A549 (cell line): Measurements from ENCODE around the gene ZBTB46.

ENCODE experiments used
- JUN ChIP-seq, 2 experiments: fragments of >200 bp; sonication (Bioruptor Twin); formaldehyde crosslinking; IDR thresholded peaks; 2 replicates in 1 of 2; 3 replicates in 1 of 2; pipeline ENCODE4 v1.6.1; 2016 to 2017
- KDM1A ChIP-seq: fragments of 200-600 bp; sonication (generic); IDR thresholded peaks from 2 replicates; pipeline ENCODE4 v1.6.1; 2016; ENCODE audit warnings: low read depth, mild to moderate bottlenecking
- MAZ ChIP-seq: fragments of 150-350 bp; IDR thresholded peaks from 2 replicates; pipeline ENCODE4 v1.6.1; 2014; ENCODE audit warnings: antibody characterized with exemption, low read depth, low read length, borderline replicate concordance
- MYC ChIP-seq: IDR thresholded peaks from 2 replicates; pipeline ENCODE4 v1.6.1; 2012; ENCODE audit warnings: mild to moderate bottlenecking, inconsistent platforms, low read length, improper control_type of control experiment, borderline replicate concordance
- PHF8 ChIP-seq: fragments of 200-600 bp; sonication (generic); IDR thresholded peaks from 2 replicates; pipeline ENCODE4 v1.6.1; 2016; ENCODE audit warnings: low read depth, mild to moderate bottlenecking, antibody characterized with exemption, moderate library complexity, borderline replicate concordance
- RAD21 ChIP-seq, 2 experiments: fragments of >200 bp in 1 of 2; sonication (Bioruptor Twin) in 1 of 2; formaldehyde crosslinking in 1 of 2; IDR thresholded peaks in 1 of 2; conservative IDR thresholded peaks in 1 of 2; 2 replicates in 1 of 2; 3 replicates in 1 of 2; pipeline ENCODE4 v1.6.1; 2012 to 2018; ENCODE audit warnings: inconsistent platforms in 1 of 2
- SREBF2 ChIP-seq: fragments of 450-650 bp; IDR thresholded peaks from 2 replicates; pipeline ENCODE4 v1.6.1; 2014; ENCODE audit warnings: mild to moderate bottlenecking, moderate library complexity
- TF ChIP-seq, protein P1 (sequence below): fragments of >200 bp; sonication (Bioruptor Twin); formaldehyde crosslinking; IDR thresholded peaks from 3 replicates; pipeline ENCODE4 v1.5.1; 2016
- TF ChIP-seq, protein P2 (sequence below): fragments of 250-450 bp; sonication (Bioruptor Pico); IDR thresholded peaks from 2 replicates; pipeline ENCODE4 v1.5.0; 2021; ENCODE audit warnings: mild to moderate bottlenecking, moderate library complexity, borderline replicate concordance

DNA sequence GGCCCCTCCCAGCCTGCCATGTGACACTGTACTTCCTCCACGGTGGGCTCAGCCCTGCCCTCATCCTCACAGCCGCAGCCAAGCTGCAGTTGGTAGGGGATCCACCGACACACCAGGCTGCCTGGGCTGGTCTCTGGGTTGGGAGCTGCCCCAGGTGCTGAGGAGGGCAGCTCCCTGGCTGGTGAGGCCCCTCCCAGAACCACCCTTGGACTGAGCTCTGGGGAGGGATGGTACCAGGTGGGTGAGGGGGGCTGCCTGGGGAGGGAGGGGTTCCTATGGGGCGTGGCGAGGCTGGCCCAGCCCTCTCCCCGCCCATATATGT lies 134.8 kb downstream of the ZBTB46 start:
- TF ChIP-seq RAD21 (conservative IDR thresholded peaks at IDR 0.05 in 1 of 2, IDR thresholded peaks at IDR 0.05 in 1 of 2): no peak
- TF ChIP-seq PHF8: no peak
- no peak for TF ChIP-seq SREBF2
- TF ChIP-seq, protein P1, sequence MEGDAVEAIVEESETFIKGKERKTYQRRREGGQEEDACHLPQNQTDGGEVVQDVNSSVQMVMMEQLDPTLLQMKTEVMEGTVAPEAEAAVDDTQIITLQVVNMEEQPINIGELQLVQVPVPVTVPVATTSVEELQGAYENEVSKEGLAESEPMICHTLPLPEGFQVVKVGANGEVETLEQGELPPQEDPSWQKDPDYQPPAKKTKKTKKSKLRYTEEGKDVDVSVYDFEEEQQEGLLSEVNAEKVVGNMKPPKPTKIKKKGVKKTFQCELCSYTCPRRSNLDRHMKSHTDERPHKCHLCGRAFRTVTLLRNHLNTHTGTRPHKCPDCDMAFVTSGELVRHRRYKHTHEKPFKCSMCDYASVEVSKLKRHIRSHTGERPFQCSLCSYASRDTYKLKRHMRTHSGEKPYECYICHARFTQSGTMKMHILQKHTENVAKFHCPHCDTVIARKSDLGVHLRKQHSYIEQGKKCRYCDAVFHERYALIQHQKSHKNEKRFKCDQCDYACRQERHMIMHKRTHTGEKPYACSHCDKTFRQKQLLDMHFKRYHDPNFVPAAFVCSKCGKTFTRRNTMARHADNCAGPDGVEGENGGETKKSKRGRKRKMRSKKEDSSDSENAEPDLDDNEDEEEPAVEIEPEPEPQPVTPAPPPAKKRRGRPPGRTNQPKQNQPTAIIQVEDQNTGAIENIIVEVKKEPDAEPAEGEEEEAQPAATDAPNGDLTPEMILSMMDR: no peak
- TF ChIP-seq MYC: no peak
- TF ChIP-seq MAZ: no peak
- no peak for TF ChIP-seq JUN (IDR thresholded peaks at IDR 0.05)
- no peak for TF ChIP-seq KDM1A
- TF ChIP-seq, protein P2, sequence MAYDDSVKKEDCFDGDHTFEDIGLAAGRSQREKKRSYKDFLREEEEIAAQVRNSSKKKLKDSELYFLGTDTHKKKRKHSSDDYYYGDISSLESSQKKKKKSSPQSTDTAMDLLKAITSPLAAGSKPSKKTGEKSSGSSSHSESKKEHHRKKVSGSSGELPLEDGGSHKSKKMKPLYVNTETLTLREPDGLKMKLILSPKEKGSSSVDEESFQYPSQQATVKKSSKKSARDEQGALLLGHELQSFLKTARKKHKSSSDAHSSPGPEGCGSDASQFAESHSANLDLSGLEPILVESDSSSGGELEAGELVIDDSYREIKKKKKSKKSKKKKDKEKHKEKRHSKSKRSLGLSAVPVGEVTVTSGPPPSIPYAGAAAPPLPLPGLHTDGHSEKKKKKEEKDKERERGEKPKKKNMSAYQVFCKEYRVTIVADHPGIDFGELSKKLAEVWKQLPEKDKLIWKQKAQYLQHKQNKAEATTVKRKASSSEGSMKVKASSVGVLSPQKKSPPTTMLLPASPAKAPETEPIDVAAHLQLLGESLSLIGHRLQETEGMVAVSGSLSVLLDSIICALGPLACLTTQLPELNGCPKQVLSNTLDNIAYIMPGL: no peak
